HUES6 (cell line): Measurements from ENCODE around the gene KCTD7.
"Not testable (repeated sequence)": the region's sequence is repeated elsewhere in the genome, so short reads cannot be mapped to it uniquely, and the experiment has no call there.

Experiments
- H3K27ac ChIP-seq: 2 replicates; pipeline ENCODE4 v1.7.0; 2013; ENCODE audit warnings: low read depth, mild to moderate bottlenecking, low read length, inconsistent platforms
- H3K27me3 ChIP-seq: 2 replicates; pipeline ENCODE4 v1.6.1; 2013; ENCODE audit warnings: low read length; ENCODE audit not compliant: control insufficient read depth, insufficient read depth
- H3K36me3 ChIP-seq: 2 replicates; pipeline ENCODE4 v1.6.1; 2013; ENCODE audit warnings: low read length; ENCODE audit not compliant: control insufficient read depth, insufficient read depth
- H3K4me1 ChIP-seq: 2 replicates; pipeline ENCODE4 v1.6.1; 2013; ENCODE audit warnings: low read length; ENCODE audit not compliant: control insufficient read depth, insufficient read depth
- H3K4me3 ChIP-seq: 2 replicates; pipeline ENCODE4 v1.5.1; 2013; ENCODE audit warnings: low read depth, low read length
- H3K9ac ChIP-seq: one replicate; pipeline ENCODE4 v1.6.1; 2013; ENCODE audit warnings: mild to moderate bottlenecking, low read length
- H3K9me3 ChIP-seq: 2 replicates; pipeline ENCODE4 v1.6.1; 2013; ENCODE audit warnings: low read depth, low read length; ENCODE audit not compliant: control insufficient read depth, insufficient read depth

Gene KCTD7

GRCh38 chr7:66638309-66639099 is 9.8 kb downstream of the KCTD7 start:
- Histone ChIP-seq H3K27ac (no peak overlapping the region), H3K36me3 (peaks cover 68% of the 10 kb centered on the region), H3K9me3 (no peaks in the 10 kb centered on the region), H3K9ac (no peak overlapping the region), H3K27me3 (no peaks in the 10 kb centered on the region), H3K4me3 (no peak overlapping the region), H3K4me1 (no peaks in the 10 kb centered on the region)

GRCh38 chr7:66639773-66640172 is 11.1 kb downstream of the KCTD7 start:
- Histone ChIP-seq H3K27ac (no peak overlapping the region), H3K27me3 (no peaks in the 10 kb centered on the region), H3K4me1 (no peaks in the 10 kb centered on the region), H3K9me3 (no peaks in the 10 kb centered on the region), H3K36me3 (peaks cover 69% of the 10 kb centered on the region), H3K4me3 (no peak overlapping the region), H3K9ac (no peak overlapping the region)

- no peak overlapping the region for H3K27ac ChIP-seq
- no peak overlapping the region for H3K9ac ChIP-seq
- no peaks in the 10 kb centered on the region for H3K27me3 ChIP-seq
- H3K4me1 ChIP-seq, result no peaks in the 10 kb centered on the region
- H3K4me3 ChIP-seq, result no peak overlapping the region
- H3K9me3 ChIP-seq, result no peaks in the 10 kb centered on the region
- H3K36me3 ChIP-seq, result peaks cover 71% of the 10 kb centered on the region
These were observed 12.3 kb downstream of the KCTD7 start for GRCh38 chr7:66640802-66641525.

GRCh38 chr7:66641526-66641871 is 12.8 kb downstream of the KCTD7 start:
- H3K36me3 ChIP-seq, result peaks cover 72% of the 10 kb centered on the region
- H3K4me1 ChIP-seq, result no peaks in the 10 kb centered on the region
- H3K27me3 ChIP-seq, result no peaks in the 10 kb centered on the region
- H3K27ac ChIP-seq, result no peak overlapping the region
- H3K9ac ChIP-seq, result no peak overlapping the region
- H3K9me3 ChIP-seq, result no peaks in the 10 kb centered on the region
- H3K4me3 ChIP-seq, result no peak overlapping the region

GRCh38 chr7:66642186-66642585 is 13.5 kb downstream of the KCTD7 start:
- Histone ChIP-seq H3K9ac (no peak overlapping the region), H3K9me3 (no peaks in the 10 kb centered on the region), H3K27me3 (no peaks in the 10 kb centered on the region), H3K36me3 (peaks cover 72% of the 10 kb centered on the region), H3K4me1 (no peaks in the 10 kb centered on the region), H3K4me3 (no peak overlapping the region), H3K27ac (no peak overlapping the region)

- no peak overlapping the region for H3K4me3 ChIP-seq
- H3K9me3 ChIP-seq, result no peaks in the 10 kb centered on the region
- H3K27me3 ChIP-seq, result no peaks in the 10 kb centered on the region
- no peak overlapping the region for H3K27ac ChIP-seq
- H3K9ac ChIP-seq, result no peak overlapping the region
- H3K4me1 ChIP-seq, result no peaks in the 10 kb centered on the region
- peaks cover 71% of the 10 kb centered on the region for H3K36me3 ChIP-seq
These were observed 14.3 kb downstream of the KCTD7 start for GRCh38 chr7:66642932-66643331.

- no peak overlapping the region for H3K27ac ChIP-seq
- no peak overlapping the region for H3K9ac ChIP-seq
- no peaks in the 10 kb centered on the region for H3K4me1 ChIP-seq
- no peaks in the 10 kb centered on the region for H3K9me3 ChIP-seq
- no peak overlapping the region for H3K4me3 ChIP-seq
- H3K36me3 ChIP-seq, result peaks cover 66% of the 10 kb centered on the region
- no peaks in the 10 kb centered on the region for H3K27me3 ChIP-seq
These were observed 14.7 kb downstream of the KCTD7 start for GRCh38 chr7:66643395-66643794.

- not testable (repeated sequence) for H3K27ac ChIP-seq, H3K4me3 ChIP-seq, H3K4me1 ChIP-seq, H3K9me3 ChIP-seq, H3K27me3 ChIP-seq, H3K9ac ChIP-seq, H3K36me3 ChIP-seq
These were observed 22.3 kb downstream of the KCTD7 start for GRCh38 chr7:66651026-66651425.

- H3K9me3 ChIP-seq, H3K4me1 ChIP-seq, H3K36me3 ChIP-seq, H3K27me3 ChIP-seq: not testable (repeated sequence)
- H3K27ac ChIP-seq, result peak overlapping the region; percentile 89
- peak overlapping the region; percentile 88 for H3K9ac ChIP-seq
- H3K4me3 ChIP-seq, result peak overlapping the region; percentile 78
These were observed 25.1 kb downstream of the KCTD7 start for GRCh38 chr7:66653719-66654274.

GRCh38 chr7:66654275-66655112 is 25.8 kb downstream of the KCTD7 start:
- Histone ChIP-seq H3K4me3 (peak overlapping the region; percentile 78), H3K27ac (peak overlapping the region; percentile 89), H3K4me1 (no peaks in the 10 kb centered on the region), H3K9me3 (peaks cover 2% of the 10 kb centered on the region; the same call in 1 of the 2 replicates), H3K9ac (peak overlapping the region; percentile 88), H3K36me3 (peaks cover 2% of the 10 kb centered on the region; the same call in 1 of the 2 replicates), H3K27me3 (no peaks in the 10 kb centered on the region)
